Heart left ventricle (tissue), 13 donors: ENCODE measurements around the gene CCDC33.

Source experiments
- CTCF ChIP-seq, 12 donors: fragments of 200-600 bp; sonication (generic) in 4 of 12; IDR thresholded peaks; one replicate each; pipeline versions ENCODE4 v1.5.0 to v1.8.0; 2018 to 2022; ENCODE audit warnings: antibody characterized with exemption in 12 of 12, mild to moderate bottlenecking in 5 of 12
- POLR2A ChIP-seq, 2 donors: fragments of 450-650 bp; IDR thresholded peaks; one replicate each; pipeline ENCODE4 v1.6.1; 2017; ENCODE audit warnings: antibody characterized with exemption in 2 of 2, mild to moderate bottlenecking in 2 of 2, moderate library complexity in 2 of 2
- donor health status: ischemic (EF 13 %, LVEDD 7.1; RV severe dilation, severe dysfunction).
- donor health status: DM: no; HTN: yes; CAD: no.
- donor health status: DM: no; HTN: no; CAD: no.
- donor health status: ischemic (EF 25% LVEDD 6.9; RV normal size, moderate dysfunction).
- donor health status: ischemic (EF 25% LVEDD 5.7; RV mildly dilated, moderate dysfunction).
- donor health status: ischemic (EF 35%, LVEDD 5.7; RV mildly dilated, moderate dysfunction).
- donor health status: nonischemic (EF 11% LVEDD 7.7; RV severe dilation, severe dysfunction).
- donor health status: DM: yes; HTN: yes; CAD: no.
- donor health status: PGD.
- donor health status: ischemic (EF 29% LVEDD 5.4; RV normal size, mild dysfunction).
- donor health status: nonischemic (EF 23%, LVEDD 6.1; RV moderate dilation, normal function).

- no peak for TF ChIP-seq CTCF (IDR thresholded peaks at IDR 0.05)
- no peak for TF ChIP-seq POLR2A (IDR thresholded peaks at IDR 0.05)
These were observed 53.5 kb downstream of the CCDC33 start for GRCh38 chr15:74289671-74290070.
